Adrenal gland (tissue), 12 donors: ENCODE results near the gene KLF7. TPM values are rescaled to one million over a fixed set of nuclear protein-coding genes. Genes with fewer than 3 reads are reported as not detected.

Experiments
- DNase-seq, 7 donors: peaks; one replicate each; pipeline ENCODE4 v3.0.0-alpha.2; 2019 to 2020
- H3K27ac ChIP-seq, 5 donors: fragments of 200-600 bp; sonication (generic) in 4 of 5; 1 replicate in 3 of 5; 2 replicates in 2 of 5; pipeline versions ENCODE4 v1.5.1 to v1.8.0; 2016 to 2020; ENCODE audit warnings: mild to moderate bottlenecking in 1 of 5
- H3K27me3 ChIP-seq: fragments of 200-600 bp; 2 replicates; pipeline ENCODE4 v1.8.0; 2021
- H3K36me3 ChIP-seq, 2 donors: fragments of 200-600 bp; replicated peaks in 1 of 2; 1 replicate in 1 of 2; 2 replicates in 1 of 2; pipeline versions ENCODE4 v1.5.1 to v1.8.0; 2018 to 2022
- H3K4me1 ChIP-seq, 2 donors: fragments of 200-600 bp; replicated peaks in 1 of 2; 1 replicate in 1 of 2; 2 replicates in 1 of 2; pipeline versions ENCODE4 v1.5.1 to v1.8.0; 2018 to 2021
- H3K4me3 ChIP-seq, 4 donors: fragments of 200-600 bp; sonication (generic) in 3 of 4; one replicate each; pipeline ENCODE4 v1.5.1; 2016 to 2018
- H3K9me3 ChIP-seq, 3 donors: fragments of 200-600 bp; sonication (generic) in 1 of 3; replicated peaks in 1 of 3; 1 replicate in 2 of 3; 2 replicates in 1 of 3; pipeline versions ENCODE4 v1.5.1 to v1.8.0; 2016 to 2021
- CTCF ChIP-seq, 6 experiments: fragments of 450-650 bp in 4 of 6; fragments of 200-600 bp in 2 of 6; sonication (generic) in 1 of 6; IDR thresholded peaks; 1 replicate in 5 of 6; 2 replicates in 1 of 6; pipeline versions ENCODE4 v1.5.1 to v1.8.0; 2016 to 2021; ENCODE audit warnings: antibody characterized with exemption in 6 of 6, mild to moderate bottlenecking in 2 of 6, moderate library complexity in 1 of 6
- POLR2A ChIP-seq, 2 donors: fragments of 450-650 bp; IDR thresholded peaks; one replicate each; pipeline ENCODE4 v1.6.1; 2017; ENCODE audit warnings: antibody characterized with exemption in 2 of 2, mild to moderate bottlenecking in 2 of 2, moderate library complexity in 1 of 2
- WGBS, 4 donors: extraction: QIAGEN DNeasy Blood & Tissue Kit in 2 of 4; methylation state at CpG; one replicate each; pipeline versions ENCODE4 v1.1.5 to v1.1.7; 2013 to 2017; 5-methylcytosine and 5-hydroxymethylcytosine counted together
- intact Hi-C, 2 donors: fragments of 100-400 bp; cut with DNase I; formaldehyde crosslinking; loops; one replicate each; pipeline versions ENCODE4 v1.14.1 to v1.15.0; 2022 to 2023
- polyA plus RNA-seq, 3 donors: library from polyadenylated mRNA; stranded (reverse); fragments of 200-250 nt in 2 of 3; fragments of 350-450 nt in 1 of 3; fragmentation: Illumina TruSeq in 1 of 3; extraction: RNeasy Lipid Tissue Mini Kit (QIAGEN cat#74804) in 1 of 3; gene quantifications; one replicate each; pipeline ENCODE4 v1.2.3, GENCODE V29; 2013 to 2014
- total RNA-seq, 9 donors: library from RNA; depleted of rRNA in 4 of 9; stranded (reverse); fragments of >200 nt in 4 of 9; fragments of 120-200 nt in 1 of 9; fragmentation: NEBNext Ultra II Directional in 1 of 9; extraction: Animal tissue kit (Norgen Biotek cat#: 25700) in 1 of 9; gene quantifications; one replicate each; pipeline versions ENCODE4 v1.1.0 to v1.2.4, GENCODE V29; 2013 to 2023
- donor health status: healthy with polysubstance abuse.
- donor health status: Bipolar disorder and iron deficiency.
- donor health status: DM: yes; HTN: yes; CAD: no.
- donor health status: DM: no; HTN: no; CAD: no.
- donor health status: DM: no; HTN: no; CAD: no.
- donor health status: DM: yes; HTN: yes; CAD: no.

KLF7 gene
- total and polyA plus RNA-seq, 12 donors: 3.6 to 45.9 (median 17.8) TPM

DNA sequence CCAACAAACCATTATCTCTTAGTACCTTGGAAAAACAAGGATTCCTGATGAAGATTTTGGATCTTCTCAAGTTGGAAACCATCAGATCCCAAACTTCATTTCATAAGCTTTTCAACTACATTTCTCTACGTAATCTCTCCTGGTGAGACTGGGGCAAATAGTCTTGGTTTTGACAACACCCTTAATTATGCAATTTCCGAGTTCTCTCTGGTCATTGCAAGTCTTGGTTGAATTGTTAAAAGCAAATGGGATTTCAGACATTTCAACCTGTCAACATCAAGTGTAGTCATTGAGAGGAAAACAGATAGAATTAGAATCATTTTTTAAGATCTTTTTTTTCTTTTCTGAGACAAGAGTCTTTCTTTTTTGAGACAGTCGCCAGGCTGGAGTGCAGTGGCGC is 26.2 kb downstream of the KLF7 start:
- intact Hi-C loops: no loop called here
- H3K27ac ChIP-seq: no peak overlapping the region
- DNase-seq: no peak
- H3K9me3 ChIP-seq: no peaks in the 10 kb centered on the region
- 79 to 91% (median 88%) methylated on average over 4 of the region's 4 CpGs for WGBS, 4 donors
- H3K36me3 ChIP-seq: no peaks in the 10 kb centered on the region
- H3K4me3 ChIP-seq: no peak overlapping the region
- TF ChIP-seq POLR2A (IDR thresholded peaks at IDR 0.05) (no peak), CTCF (IDR thresholded peaks at IDR 0.05) (no peak)
- peaks cover 36 to 71% of the 10 kb centered on the region in 2 donors for H3K4me1 ChIP-seq
- no peaks in the 10 kb centered on the region for H3K27me3 ChIP-seq

GRCh38 chr2:207138627-207139297 is 27.0 kb downstream of the KLF7 start:
- Histone ChIP-seq H3K4me3 (no peak overlapping the region), H3K4me1 (peaks cover 32 to 71% of the 10 kb centered on the region in 2 donors), H3K27me3 (no peaks in the 10 kb centered on the region), H3K27ac (no peak overlapping the region), H3K9me3 (no peaks in the 10 kb centered on the region), H3K36me3 (no peaks in the 10 kb centered on the region)
- intact Hi-C loops: no loop called here
- WGBS, 4 donors: 79 to 89% (median 87%) methylated on average over 9 of the region's 9 CpGs
- no peak for DNase-seq
- TF ChIP-seq POLR2A (IDR thresholded peaks at IDR 0.05) (no peak), CTCF (IDR thresholded peaks at IDR 0.05) (no peak)

GRCh38 chr2:207137596-207138337 is 28.0 kb downstream of the KLF7 start:
- WGBS, 4 donors: 74 to 86% (median 81%) methylated on average over 2 of the region's 2 CpGs
- DNase-seq: no peak
- Histone ChIP-seq H3K36me3 (no peaks in the 10 kb centered on the region), H3K27me3 (no peaks in the 10 kb centered on the region), H3K9me3 (no peaks in the 10 kb centered on the region), H3K4me1 (peaks cover 22 to 71% of the 10 kb centered on the region in 2 donors), H3K4me3 (no peak overlapping the region), H3K27ac (no peak overlapping the region)
- TF ChIP-seq POLR2A (IDR thresholded peaks at IDR 0.05): no peak
- no peak for TF ChIP-seq CTCF (IDR thresholded peaks at IDR 0.05)
- intact Hi-C loops: no loop called here

DNA sequence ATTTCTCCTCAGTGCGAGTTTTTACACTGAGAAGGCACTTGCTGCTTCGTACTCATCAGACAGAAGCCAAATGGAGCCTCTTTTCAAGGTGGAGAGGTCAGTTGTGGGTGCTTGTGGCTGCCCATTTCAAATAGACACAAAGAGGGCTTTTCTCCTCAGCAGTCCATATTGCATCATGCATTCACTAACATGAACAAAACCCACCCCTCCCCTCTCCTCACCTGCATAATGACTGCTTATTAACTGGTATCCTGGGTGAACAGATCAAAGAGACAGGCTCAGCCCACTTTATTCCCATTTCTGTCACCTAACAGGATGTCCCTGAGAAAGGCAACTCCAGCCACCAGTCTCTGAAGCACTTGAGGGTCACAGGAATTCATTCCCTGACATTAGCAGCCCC is 28.9 kb downstream of the KLF7 start:
- Histone ChIP-seq H3K27ac (peak overlapping the region in 1 of 5 donors; percentile 32), H3K36me3 (no peaks in the 10 kb centered on the region), H3K9me3 (no peaks in the 10 kb centered on the region), H3K4me1 (peaks cover 18 to 71% of the 10 kb centered on the region in 2 donors), H3K27me3 (no peaks in the 10 kb centered on the region), H3K4me3 (no peak overlapping the region)
- intact Hi-C loops: no loop called here
- 92 to 100% (median 96%) methylated on average over 2 of the region's 2 CpGs for WGBS, 4 donors
- no peak for DNase-seq
- TF ChIP-seq POLR2A (IDR thresholded peaks at IDR 0.05) (no peak), CTCF (IDR thresholded peaks at IDR 0.05) (no peak)
